A549 (cell line): ENCODE results near the gene SMIM7.

Source experiments
- CHD4 ChIP-seq: fragments of 200-600 bp; sonication (generic); IDR thresholded peaks from 2 replicates; pipeline ENCODE4 v1.6.1; 2016; ENCODE audit warnings: antibody characterized with exemption, mild to moderate bottlenecking, borderline replicate concordance
- EP300 ChIP-seq, 2 experiments: fragments of >200 bp; sonication (Bioruptor Twin); formaldehyde crosslinking; IDR thresholded peaks; 2 replicates in 1 of 2; 3 replicates in 1 of 2; pipeline ENCODE4 v1.6.1; 2016 to 2017
- HDAC2 ChIP-seq: fragments of 200-600 bp; sonication (generic); IDR thresholded peaks from 2 replicates; pipeline ENCODE4 v1.6.1; 2016
- HOXA7 ChIP-seq: fragments of 250-450 bp; sonication (Bioruptor Pico); IDR thresholded peaks from 2 replicates; pipeline ENCODE4 v1.5.0; 2020; ENCODE audit warnings: mild to moderate bottlenecking, moderate library complexity
- JUNB ChIP-seq: fragments of >200 bp; sonication (Bioruptor Twin); formaldehyde crosslinking; IDR thresholded peaks from 2 replicates; pipeline ENCODE4 v1.6.1; 2016
- MYC ChIP-seq: IDR thresholded peaks from 2 replicates; pipeline ENCODE4 v1.6.1; 2012; ENCODE audit warnings: mild to moderate bottlenecking, inconsistent platforms, low read length, improper control_type of control experiment, borderline replicate concordance
- POLR2A ChIP-seq: IDR thresholded peaks from 2 replicates; pipeline ENCODE4 v1.6.1; 2012; ENCODE audit warnings: mild to moderate bottlenecking, low read length
- SREBF2 ChIP-seq: fragments of 450-650 bp; IDR thresholded peaks from 2 replicates; pipeline ENCODE4 v1.6.1; 2014; ENCODE audit warnings: mild to moderate bottlenecking, moderate library complexity
- ZC3H11A ChIP-seq: fragments of 450-650 bp; IDR thresholded peaks from 2 replicates; pipeline ENCODE4 v1.6.1; 2014; ENCODE audit warnings: antibody characterized with exemption, mild to moderate bottlenecking
- TF ChIP-seq, protein P1 (sequence below): IDR thresholded peaks from 2 replicates; pipeline ENCODE4 v1.6.1; 2012
- TF ChIP-seq, protein P2 (sequence below): fragments of >200 bp; sonication (Bioruptor Twin); formaldehyde crosslinking; IDR thresholded peaks from 3 replicates; pipeline ENCODE4 v1.5.1; 2016

DNA sequence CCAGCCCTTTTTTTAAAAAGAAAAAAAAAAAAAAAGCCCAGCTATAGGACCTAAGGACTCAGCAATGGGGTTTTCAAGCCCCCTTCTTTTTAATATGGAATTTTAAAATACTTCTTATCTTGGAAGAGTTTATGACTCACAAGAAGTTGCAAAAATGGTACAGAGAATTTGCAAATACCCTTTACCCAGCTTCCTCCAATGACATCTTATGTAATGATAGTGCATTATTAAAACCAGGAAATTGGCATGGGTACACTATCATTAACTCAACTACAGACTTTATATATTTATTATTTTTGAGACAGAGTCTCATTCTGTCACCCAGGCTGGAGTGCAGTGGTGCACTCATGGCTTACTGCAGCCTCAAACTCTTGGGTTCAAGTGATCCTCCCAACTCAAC, 17.1 kb upstream of the SMIM7 start:
- TF ChIP-seq JUNB, result no peak
- no peak for TF ChIP-seq EP300 (IDR thresholded peaks at IDR 0.05)
- TF ChIP-seq SREBF2, result no peak
- TF ChIP-seq MYC, result no peak
- TF ChIP-seq, protein P1, sequence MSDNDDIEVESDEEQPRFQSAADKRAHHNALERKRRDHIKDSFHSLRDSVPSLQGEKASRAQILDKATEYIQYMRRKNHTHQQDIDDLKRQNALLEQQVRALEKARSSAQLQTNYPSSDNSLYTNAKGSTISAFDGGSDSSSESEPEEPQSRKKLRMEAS, result no peak
- no peak for TF ChIP-seq POLR2A
- TF ChIP-seq HOXA7 (CRISPR knock-in tag), result no peak
- TF ChIP-seq ZC3H11A, result no peak
- TF ChIP-seq, protein P2, sequence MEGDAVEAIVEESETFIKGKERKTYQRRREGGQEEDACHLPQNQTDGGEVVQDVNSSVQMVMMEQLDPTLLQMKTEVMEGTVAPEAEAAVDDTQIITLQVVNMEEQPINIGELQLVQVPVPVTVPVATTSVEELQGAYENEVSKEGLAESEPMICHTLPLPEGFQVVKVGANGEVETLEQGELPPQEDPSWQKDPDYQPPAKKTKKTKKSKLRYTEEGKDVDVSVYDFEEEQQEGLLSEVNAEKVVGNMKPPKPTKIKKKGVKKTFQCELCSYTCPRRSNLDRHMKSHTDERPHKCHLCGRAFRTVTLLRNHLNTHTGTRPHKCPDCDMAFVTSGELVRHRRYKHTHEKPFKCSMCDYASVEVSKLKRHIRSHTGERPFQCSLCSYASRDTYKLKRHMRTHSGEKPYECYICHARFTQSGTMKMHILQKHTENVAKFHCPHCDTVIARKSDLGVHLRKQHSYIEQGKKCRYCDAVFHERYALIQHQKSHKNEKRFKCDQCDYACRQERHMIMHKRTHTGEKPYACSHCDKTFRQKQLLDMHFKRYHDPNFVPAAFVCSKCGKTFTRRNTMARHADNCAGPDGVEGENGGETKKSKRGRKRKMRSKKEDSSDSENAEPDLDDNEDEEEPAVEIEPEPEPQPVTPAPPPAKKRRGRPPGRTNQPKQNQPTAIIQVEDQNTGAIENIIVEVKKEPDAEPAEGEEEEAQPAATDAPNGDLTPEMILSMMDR, result no peak
- no peak for TF ChIP-seq CHD4
- TF ChIP-seq HDAC2, result no peak
